ENCODE results near the gene UGT1A3.

DNA sequence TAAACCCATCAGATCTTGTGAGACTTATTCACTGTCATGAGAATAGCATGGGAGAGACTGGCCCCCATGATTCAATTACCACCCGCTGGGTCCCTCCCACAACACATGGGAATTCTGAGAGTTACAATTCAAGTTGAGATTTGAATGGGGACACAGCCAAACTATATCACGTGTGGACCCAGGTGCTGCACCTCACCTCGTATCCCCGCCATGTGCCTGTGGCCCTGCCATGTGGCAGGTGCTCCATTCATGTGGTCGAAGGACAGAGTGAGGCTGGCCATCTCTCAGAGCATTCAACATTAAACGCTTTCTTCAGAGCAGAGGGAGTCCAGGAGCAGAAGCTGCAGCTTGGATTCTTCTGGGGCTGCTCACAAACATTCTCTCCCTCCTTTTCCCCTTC, 81.5 kb downstream of the UGT1A3 start:
- TF ChIP-seq, protein P1, sequence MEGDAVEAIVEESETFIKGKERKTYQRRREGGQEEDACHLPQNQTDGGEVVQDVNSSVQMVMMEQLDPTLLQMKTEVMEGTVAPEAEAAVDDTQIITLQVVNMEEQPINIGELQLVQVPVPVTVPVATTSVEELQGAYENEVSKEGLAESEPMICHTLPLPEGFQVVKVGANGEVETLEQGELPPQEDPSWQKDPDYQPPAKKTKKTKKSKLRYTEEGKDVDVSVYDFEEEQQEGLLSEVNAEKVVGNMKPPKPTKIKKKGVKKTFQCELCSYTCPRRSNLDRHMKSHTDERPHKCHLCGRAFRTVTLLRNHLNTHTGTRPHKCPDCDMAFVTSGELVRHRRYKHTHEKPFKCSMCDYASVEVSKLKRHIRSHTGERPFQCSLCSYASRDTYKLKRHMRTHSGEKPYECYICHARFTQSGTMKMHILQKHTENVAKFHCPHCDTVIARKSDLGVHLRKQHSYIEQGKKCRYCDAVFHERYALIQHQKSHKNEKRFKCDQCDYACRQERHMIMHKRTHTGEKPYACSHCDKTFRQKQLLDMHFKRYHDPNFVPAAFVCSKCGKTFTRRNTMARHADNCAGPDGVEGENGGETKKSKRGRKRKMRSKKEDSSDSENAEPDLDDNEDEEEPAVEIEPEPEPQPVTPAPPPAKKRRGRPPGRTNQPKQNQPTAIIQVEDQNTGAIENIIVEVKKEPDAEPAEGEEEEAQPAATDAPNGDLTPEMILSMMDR (IDR thresholded peaks at IDR 0.05): no peak
- no peak for TF ChIP-seq POLR2A (IDR thresholded peaks at IDR 0.05)

Data from thyroid gland (tissue), 4 donors.